K562 (cell line): ENCODE data around the gene LIMK1. TPM values are rescaled to one million over a fixed set of nuclear protein-coding genes. Genes with fewer than 3 reads are reported as not detected.

Source experiments
- ATAC-seq: fragments of 200-7000 bp; cut with Tn5 transposase; 3 replicates; pipeline ENCODE4 v1.9.1; 2020; ENCODE audit warnings: moderate library complexity
- BruUV-seq: library from RNA; stranded (reverse); fragments of 400-500 nt; replicated peaks from 2 replicates; lab custom pipeline; 2021; lab: Mats Ljungman, UMichigan
- CTCF ChIA-PET: fragments of 300-600 bp; formaldehyde crosslinking; extraction: SDS; loops from one replicate; lab custom pipeline; 2021; ENCODE audit warnings: low intra/inter-chr PET ratio; lab: Yijun Ruan, JAX
- POLR2A ChIA-PET: fragments of 300-600, 350-650 bp; sonication (Branson Sonifier 250); formaldehyde crosslinking; extraction: SDS; loops from one replicate; lab custom pipeline; 2021; ENCODE audit warnings: antibody characterized with exemption, inconsistent platforms; lab: Yijun Ruan, JAX
- DNase-seq, 4 experiments: peaks; one replicate each; pipeline versions ENCODE4 v3.0.0 to v3.0.0-alpha.2; 2011 to 2018; ENCODE audit warnings: low spot score in 3 of 4, mixed read lengths in 3 of 4; ENCODE audit errors: extremely low read depth in 1 of 4
- FAIRE-seq: peaks from 2 replicates; lab custom pipeline; 2011; peaks lifted over from hg19 to GRCh38; lab: Jason Lieb, UNC
- H2AFZ ChIP-seq: 2 replicates; pipeline ENCODE4 v1.6.0; 2011; ENCODE audit warnings: low read depth, low read length, control low read depth, inconsistent platforms
- H3K27ac ChIP-seq: fragments of 200-600 bp; 3 replicates; pipeline ENCODE4 v1.8.0; 2011; ENCODE audit warnings: low read depth, mild to moderate bottlenecking, control low read depth, inconsistent platforms, low read length, moderate library complexity, mixed read lengths; ENCODE audit errors: extremely low read depth
- H3K27me3 ChIP-seq, 2 experiments: fragments of 300-600 bp in 1 of 2; 2 replicates in 1 of 2; 3 replicates in 1 of 2; pipeline versions ENCODE4 v1.6.0 to v1.8.0; 2011; ENCODE audit warnings: inconsistent platforms in 2 of 2, low read length in 2 of 2, mild to moderate bottlenecking in 1 of 2, mixed read lengths in 1 of 2, moderate library complexity in 1 of 2; ENCODE audit not compliant: control insufficient read depth in 2 of 2, insufficient read depth in 2 of 2
- H3K36me3 ChIP-seq: fragments of 300-600 bp; 3 replicates; pipeline ENCODE4 v1.8.0; 2011; ENCODE audit warnings: mild to moderate bottlenecking, low read length, inconsistent platforms; ENCODE audit not compliant: control insufficient read depth, insufficient read depth
- H3K4me1 ChIP-seq, 2 experiments: fragments of 200-600 bp in 1 of 2; replicated peaks in 1 of 2; 2 replicates in 1 of 2; 3 replicates in 1 of 2; pipeline versions ENCODE4 v1.5.1 to v1.8.0; 2011; ENCODE audit warnings: inconsistent platforms in 2 of 2, low read length in 2 of 2, mild to moderate bottlenecking in 1 of 2, mixed read lengths in 1 of 2, moderate library complexity in 1 of 2; ENCODE audit not compliant: control insufficient read depth in 2 of 2, insufficient read depth in 2 of 2
- H3K4me2 ChIP-seq: 2 replicates; pipeline ENCODE4 v1.6.1; 2011; ENCODE audit warnings: low read length, control low read depth, inconsistent platforms, mixed read lengths; ENCODE audit not compliant: insufficient read depth
- H3K4me3 ChIP-seq: fragments of 200-600 bp; sonication (generic), shearing (Covaris generic); 2 replicates; pipeline ENCODE4 v1.5.1; 2016; ENCODE audit warnings: control low read depth, inconsistent platforms
- H3K79me2 ChIP-seq: fragments of 200-600 bp; 3 replicates; pipeline ENCODE4 v1.8.0; 2011; ENCODE audit warnings: low read length, inconsistent platforms; ENCODE audit not compliant: control insufficient read depth, insufficient read depth
- H3K9ac ChIP-seq, 2 experiments: 2 replicates each; pipeline versions ENCODE4 v1.6.0 to v1.6.1; 2011; ENCODE audit warnings: low read depth in 2 of 2, low read length in 2 of 2, control low read depth in 1 of 2, inconsistent platforms in 1 of 2, mild to moderate bottlenecking in 1 of 2, mixed read lengths in 1 of 2; ENCODE audit not compliant: insufficient read depth in 1 of 2
- H3K9me1 ChIP-seq: one replicate; pipeline ENCODE4 v1.6.0; 2011; ENCODE audit warnings: inconsistent platforms, mild to moderate bottlenecking, low read length, moderate library complexity; ENCODE audit not compliant: control insufficient read depth, insufficient read depth
- H3K9me3 ChIP-seq: replicated peaks from 2 replicates; pipeline ENCODE4 v1.5.1; 2011; ENCODE audit warnings: low read depth, low read length, inconsistent platforms; ENCODE audit not compliant: control insufficient read depth, insufficient read depth
- H4K20me1 ChIP-seq: replicated peaks from 2 replicates; pipeline ENCODE4 v1.6.1; 2011; ENCODE audit warnings: low read length, inconsistent platforms, mixed read lengths; ENCODE audit not compliant: control insufficient read depth, insufficient read depth
- HDAC8 ChIP-seq: fragments of 450-650 bp; IDR thresholded peaks from 2 replicates; pipeline ENCODE4 v1.6.1; 2016; ENCODE audit warnings: mild to moderate bottlenecking, missing genetic modification characterization, moderate library complexity, missing compliant biosample characterization
- HSF4 ChIP-seq: fragments of 250-450 bp; sonication (Bioruptor Pico); IDR thresholded peaks from 2 replicates; pipeline ENCODE4 v2.1.2; 2022; ENCODE audit warnings: mild to moderate bottlenecking, moderate library complexity, borderline replicate concordance
- PHB ChIP-seq: fragments of 250-450 bp; sonication (Bioruptor Pico); IDR thresholded peaks from 2 replicates; pipeline ENCODE4 v1.5.0; 2021
- POLR2AphosphoS2 ChIP-seq: IDR thresholded peaks from 2 replicates; pipeline ENCODE4 v1.6.1; 2012; ENCODE audit warnings: low read length, improper control_type of control experiment
- POLR3G ChIP-seq: IDR thresholded peaks from 2 replicates; pipeline ENCODE4 v1.6.1; 2011; ENCODE audit not compliant: insufficient read length, insufficient replicate concordance; ENCODE audit errors: extremely low read depth
- RUNX1 ChIP-seq: sonication (generic); IDR thresholded peaks from 2 replicates; pipeline ENCODE4 v1.6.1; 2016; ENCODE audit warnings: antibody characterized with exemption, low read depth
- TAF7 ChIP-seq: fragments of 450-650 bp; IDR thresholded peaks from 2 replicates; pipeline ENCODE4 v1.6.1; 2016; ENCODE audit warnings: missing genetic modification characterization, missing compliant biosample characterization
- TBP ChIP-seq: optimal IDR thresholded peaks from 2 replicates; pipeline ENCODE3; 2011; ENCODE audit warnings: low read depth, low read length, improper control_type of control experiment
- ZNF274 ChIP-seq: IDR thresholded peaks from 2 replicates; pipeline ENCODE4 v1.6.1; 2011; ENCODE audit warnings: low read depth, mild to moderate bottlenecking, low read length, moderate library complexity, borderline replicate concordance
- WGBS: fragments of 100-300 bp; shearing (Covaris generic); methylation state at CpG from one replicate; pipeline ENCODE4 v1.1.6; 2016; ENCODE audit warnings: low coverage, mixed read lengths; ENCODE audit not compliant: insufficient coverage; ENCODE audit errors: missing lambda C conversion rate; 5-methylcytosine and 5-hydroxymethylcytosine counted together
- in situ Hi-C: fragments of 300-500 bp; cut with MboI; formaldehyde crosslinking; loops from 4 replicates; pipeline ENCODE4 v1.15.0; 2018; ENCODE audit warnings: inconsistent platforms, mixed read lengths
- intact Hi-C: fragments of 100-400 bp; cut with micrococcal nuclease; formaldehyde crosslinking; loops from 2 replicates; pipeline ENCODE4 v1.14.2; 2022
- polyA plus RNA-seq, 8 experiments: library from polyadenylated mRNA; depleted of rRNA in 4 of 8; stranded (reverse) in 5 of 8; unstranded in 3 of 8; fragments of >200 nt; fragmentation: Nextera tagmentation in 2 of 8; fragmentation: Illumina TruSeq in 1 of 8; extraction: Ambion mirVana in 2 of 8; extraction: Trizol in 1 of 8; gene quantifications; 2 replicates each; pipeline versions ENCODE4 v1.2.1 to v1.2.3, GENCODE V29; 2011 to 2014; ENCODE audit warnings: inconsistent platforms in 1 of 8, missing spikeins in 1 of 8
- total RNA-seq, 7 experiments: library from RNA; depleted of rRNA in 6 of 7; stranded (reverse); fragments of >200 nt in 6 of 7; fragmentation: Illumina TruSeq in 2 of 7; extraction: Trizol in 2 of 7; gene quantifications; 2 replicates each; pipeline versions ENCODE4 v1.2.1 to v1.2.3, GENCODE V29; 2011 to 2021; ENCODE audit warnings: low replicate concordance in 1 of 7
- TF ChIP-seq, protein P1 (sequence below): sonication (generic); formaldehyde crosslinking; IDR thresholded peaks from 2 replicates; pipeline ENCODE4 v1.8.0; 2023; ENCODE audit warnings: missing genetic modification reagents, mild to moderate bottlenecking, borderline replicate concordance
- TF ChIP-seq, protein P2 (sequence below): sonication (generic); formaldehyde crosslinking; IDR thresholded peaks from 2 replicates; pipeline ENCODE4 v1.8.0; 2022; ENCODE audit warnings: mild to moderate bottlenecking, missing genetic modification reagents
- TF ChIP-seq, protein P3 (sequence below): sonication (generic); formaldehyde crosslinking; IDR thresholded peaks from 2 replicates; pipeline ENCODE4 v1.8.1; 2023; ENCODE audit warnings: mild to moderate bottlenecking, missing genetic modification reagents
- TF ChIP-seq, protein P4 (sequence below): sonication (generic); formaldehyde crosslinking; IDR thresholded peaks from 2 replicates; pipeline ENCODE4 v1.8.0; 2023; ENCODE audit warnings: mild to moderate bottlenecking, missing genetic modification reagents

LIMK1 gene
- total and polyA plus RNA-seq, 9 of the 15 experiments (the other 6 are each of a cell fraction or from before 2014, with no cell fraction given): 0.14 to 30.0 (median 15.9) TPM

DNA sequence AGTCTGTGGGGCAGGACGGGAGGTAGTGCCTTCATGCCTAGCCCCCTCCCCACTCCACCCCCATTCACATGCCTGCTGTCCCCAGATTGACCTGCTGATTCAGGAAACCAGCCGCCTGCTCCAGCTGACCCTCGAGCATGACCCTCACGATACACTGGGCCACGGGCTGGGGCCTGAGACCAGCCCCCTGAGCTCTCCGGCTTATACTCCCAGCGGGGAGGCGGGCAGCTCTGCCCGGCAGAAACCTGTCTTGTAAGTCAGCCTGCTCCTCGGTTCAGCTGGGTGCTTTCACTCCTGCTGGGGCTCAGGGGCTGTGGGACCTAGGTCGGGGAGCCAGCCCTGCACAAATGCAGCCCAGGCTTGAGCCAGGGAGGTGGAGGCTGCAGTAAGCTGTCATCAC, 22.4 kb downstream of the LIMK1 start (continued):
- TF ChIP-seq, protein P1, sequence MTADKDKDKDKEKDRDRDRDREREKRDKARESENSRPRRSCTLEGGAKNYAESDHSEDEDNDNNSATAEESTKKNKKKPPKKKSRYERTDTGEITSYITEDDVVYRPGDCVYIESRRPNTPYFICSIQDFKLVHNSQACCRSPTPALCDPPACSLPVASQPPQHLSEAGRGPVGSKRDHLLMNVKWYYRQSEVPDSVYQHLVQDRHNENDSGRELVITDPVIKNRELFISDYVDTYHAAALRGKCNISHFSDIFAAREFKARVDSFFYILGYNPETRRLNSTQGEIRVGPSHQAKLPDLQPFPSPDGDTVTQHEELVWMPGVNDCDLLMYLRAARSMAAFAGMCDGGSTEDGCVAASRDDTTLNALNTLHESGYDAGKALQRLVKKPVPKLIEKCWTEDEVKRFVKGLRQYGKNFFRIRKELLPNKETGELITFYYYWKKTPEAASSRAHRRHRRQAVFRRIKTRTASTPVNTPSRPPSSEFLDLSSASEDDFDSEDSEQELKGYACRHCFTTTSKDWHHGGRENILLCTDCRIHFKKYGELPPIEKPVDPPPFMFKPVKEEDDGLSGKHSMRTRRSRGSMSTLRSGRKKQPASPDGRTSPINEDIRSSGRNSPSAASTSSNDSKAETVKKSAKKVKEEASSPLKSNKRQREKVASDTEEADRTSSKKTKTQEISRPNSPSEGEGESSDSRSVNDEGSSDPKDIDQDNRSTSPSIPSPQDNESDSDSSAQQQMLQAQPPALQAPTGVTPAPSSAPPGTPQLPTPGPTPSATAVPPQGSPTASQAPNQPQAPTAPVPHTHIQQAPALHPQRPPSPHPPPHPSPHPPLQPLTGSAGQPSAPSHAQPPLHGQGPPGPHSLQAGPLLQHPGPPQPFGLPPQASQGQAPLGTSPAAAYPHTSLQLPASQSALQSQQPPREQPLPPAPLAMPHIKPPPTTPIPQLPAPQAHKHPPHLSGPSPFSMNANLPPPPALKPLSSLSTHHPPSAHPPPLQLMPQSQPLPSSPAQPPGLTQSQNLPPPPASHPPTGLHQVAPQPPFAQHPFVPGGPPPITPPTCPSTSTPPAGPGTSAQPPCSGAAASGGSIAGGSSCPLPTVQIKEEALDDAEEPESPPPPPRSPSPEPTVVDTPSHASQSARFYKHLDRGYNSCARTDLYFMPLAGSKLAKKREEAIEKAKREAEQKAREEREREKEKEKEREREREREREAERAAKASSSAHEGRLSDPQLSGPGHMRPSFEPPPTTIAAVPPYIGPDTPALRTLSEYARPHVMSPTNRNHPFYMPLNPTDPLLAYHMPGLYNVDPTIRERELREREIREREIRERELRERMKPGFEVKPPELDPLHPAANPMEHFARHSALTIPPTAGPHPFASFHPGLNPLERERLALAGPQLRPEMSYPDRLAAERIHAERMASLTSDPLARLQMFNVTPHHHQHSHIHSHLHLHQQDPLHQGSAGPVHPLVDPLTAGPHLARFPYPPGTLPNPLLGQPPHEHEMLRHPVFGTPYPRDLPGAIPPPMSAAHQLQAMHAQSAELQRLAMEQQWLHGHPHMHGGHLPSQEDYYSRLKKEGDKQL (CRISPR knock-in tag): no peak

DNA sequence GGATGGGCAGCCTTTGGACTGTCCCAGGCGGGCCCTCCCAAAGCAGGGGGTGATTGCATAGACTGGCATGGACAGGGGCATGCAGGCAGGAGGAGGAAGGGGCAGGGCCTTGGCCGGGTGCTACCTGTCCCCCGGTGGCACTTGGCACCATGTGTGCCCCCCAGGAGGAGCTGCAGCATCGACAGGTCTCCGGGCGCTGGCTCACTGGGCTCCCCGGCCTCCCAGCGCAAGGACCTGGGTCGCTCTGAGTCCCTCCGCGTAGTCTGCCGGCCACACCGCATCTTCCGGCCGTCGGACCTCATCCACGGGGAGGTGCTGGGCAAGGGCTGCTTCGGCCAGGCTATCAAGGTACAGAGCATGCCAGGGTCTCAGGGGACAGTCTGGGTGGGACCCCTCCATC, 23.2 kb downstream of the LIMK1 start:
- no TSS peak for BruUV-seq
- peaks cover 72% of the 10 kb centered on the region; the same call in 2 of the 3 replicates for H3K36me3 ChIP-seq
- H3K27ac ChIP-seq: no peak overlapping the region
- no peaks in the 10 kb centered on the region for H3K9me1 ChIP-seq
- in situ Hi-C loops: no loop called here
- ATAC-seq (no peak), DNase-seq (no peak), FAIRE-seq (no peak)
- peaks cover 2 to 4% of the 10 kb centered on the region in 2 experiments; a peak in 2 of 5 replicates for H3K4me1 ChIP-seq
- H3K27me3 ChIP-seq: no peaks in the 10 kb centered on the region
- CTCF ChIA-PET: no interaction called here
- H3K4me3 ChIP-seq: no peak overlapping the region
- H3K9me3 ChIP-seq: no peaks in the 10 kb centered on the region
- no peak overlapping the region for H3K4me2 ChIP-seq
- intact Hi-C loops: no loop called here
- POLR2A ChIA-PET: no interaction called here
- H2AFZ ChIP-seq: no peak overlapping the region
- no peaks in the 10 kb centered on the region for H3K79me2 ChIP-seq
- H4K20me1 ChIP-seq: no peaks in the 10 kb centered on the region
- no peak overlapping the region; a peak in 1 of 4 replicates for H3K9ac ChIP-seq
- 93% methylated on average over 18 of the region's 18 CpGs for WGBS
- no peak for TF ChIP-seq PHB (CRISPR knock-in tag)
- TF ChIP-seq ZNF274: no peak
- no peak for TF ChIP-seq TAF7 (tag)
- no peak for TF ChIP-seq TBP
- TF ChIP-seq RUNX1: no peak
- no peak for TF ChIP-seq POLR2AphosphoS2
- TF ChIP-seq, protein P2, sequence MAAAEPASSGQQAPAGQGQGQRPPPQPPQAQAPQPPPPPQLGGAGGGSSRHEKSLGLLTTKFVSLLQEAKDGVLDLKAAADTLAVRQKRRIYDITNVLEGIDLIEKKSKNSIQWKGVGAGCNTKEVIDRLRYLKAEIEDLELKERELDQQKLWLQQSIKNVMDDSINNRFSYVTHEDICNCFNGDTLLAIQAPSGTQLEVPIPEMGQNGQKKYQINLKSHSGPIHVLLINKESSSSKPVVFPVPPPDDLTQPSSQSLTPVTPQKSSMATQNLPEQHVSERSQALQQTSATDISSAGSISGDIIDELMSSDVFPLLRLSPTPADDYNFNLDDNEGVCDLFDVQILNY (CRISPR knock-in tag): no peak
- TF ChIP-seq, protein P3, sequence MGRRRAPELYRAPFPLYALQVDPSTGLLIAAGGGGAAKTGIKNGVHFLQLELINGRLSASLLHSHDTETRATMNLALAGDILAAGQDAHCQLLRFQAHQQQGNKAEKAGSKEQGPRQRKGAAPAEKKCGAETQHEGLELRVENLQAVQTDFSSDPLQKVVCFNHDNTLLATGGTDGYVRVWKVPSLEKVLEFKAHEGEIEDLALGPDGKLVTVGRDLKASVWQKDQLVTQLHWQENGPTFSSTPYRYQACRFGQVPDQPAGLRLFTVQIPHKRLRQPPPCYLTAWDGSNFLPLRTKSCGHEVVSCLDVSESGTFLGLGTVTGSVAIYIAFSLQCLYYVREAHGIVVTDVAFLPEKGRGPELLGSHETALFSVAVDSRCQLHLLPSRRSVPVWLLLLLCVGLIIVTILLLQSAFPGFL (CRISPR knock-in tag): no peak
- TF ChIP-seq, protein P4, sequence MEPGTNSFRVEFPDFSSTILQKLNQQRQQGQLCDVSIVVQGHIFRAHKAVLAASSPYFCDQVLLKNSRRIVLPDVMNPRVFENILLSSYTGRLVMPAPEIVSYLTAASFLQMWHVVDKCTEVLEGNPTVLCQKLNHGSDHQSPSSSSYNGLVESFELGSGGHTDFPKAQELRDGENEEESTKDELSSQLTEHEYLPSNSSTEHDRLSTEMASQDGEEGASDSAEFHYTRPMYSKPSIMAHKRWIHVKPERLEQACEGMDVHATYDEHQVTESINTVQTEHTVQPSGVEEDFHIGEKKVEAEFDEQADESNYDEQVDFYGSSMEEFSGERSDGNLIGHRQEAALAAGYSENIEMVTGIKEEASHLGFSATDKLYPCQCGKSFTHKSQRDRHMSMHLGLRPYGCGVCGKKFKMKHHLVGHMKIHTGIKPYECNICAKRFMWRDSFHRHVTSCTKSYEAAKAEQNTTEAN: no peak
- no peak for TF ChIP-seq HDAC8 (tag)
- TF ChIP-seq HSF4: no peak
- TF ChIP-seq POLR3G: no peak
